MM.1S (cell line): ENCODE data around the gene RMND1.

ENCODE experiments used
- EZH2 ChIP-seq: fragments of 300-600 bp; sonication (generic); optimal IDR thresholded peaks from 2 replicates; pipeline ENCODE3; 2017; ENCODE audit warnings: low read depth, mild to moderate bottlenecking, antibody characterized with exemption, low read length, mixed read lengths
- TF ChIP-seq, protein P1 (sequence below): fragments of 300-600 bp; sonication (generic); IDR thresholded peaks from 2 replicates; pipeline ENCODE4 v1.5.1; 2016; ENCODE audit warnings: antibody characterized with exemption, low read length, mixed read lengths

DNA sequence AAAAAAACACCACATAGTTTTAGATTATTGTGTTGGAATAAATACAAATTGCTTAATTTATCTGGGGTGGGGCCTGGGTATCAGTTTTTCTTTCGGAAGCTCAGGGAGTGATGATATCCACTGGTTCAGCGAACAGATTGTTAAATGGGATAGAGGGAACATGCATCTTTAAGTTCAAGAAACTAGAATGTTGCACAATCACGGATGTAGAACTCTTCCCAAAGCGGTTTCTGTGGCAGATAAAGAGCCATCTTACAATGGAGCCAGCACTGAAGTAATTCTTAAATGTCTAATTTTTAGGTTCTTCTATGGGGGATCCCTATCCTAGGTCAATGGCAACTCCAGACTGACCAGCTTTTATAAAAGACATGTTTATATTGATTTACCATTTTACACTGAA lies 9.7 kb upstream of the RMND1 start:
- TF ChIP-seq, protein P1, sequence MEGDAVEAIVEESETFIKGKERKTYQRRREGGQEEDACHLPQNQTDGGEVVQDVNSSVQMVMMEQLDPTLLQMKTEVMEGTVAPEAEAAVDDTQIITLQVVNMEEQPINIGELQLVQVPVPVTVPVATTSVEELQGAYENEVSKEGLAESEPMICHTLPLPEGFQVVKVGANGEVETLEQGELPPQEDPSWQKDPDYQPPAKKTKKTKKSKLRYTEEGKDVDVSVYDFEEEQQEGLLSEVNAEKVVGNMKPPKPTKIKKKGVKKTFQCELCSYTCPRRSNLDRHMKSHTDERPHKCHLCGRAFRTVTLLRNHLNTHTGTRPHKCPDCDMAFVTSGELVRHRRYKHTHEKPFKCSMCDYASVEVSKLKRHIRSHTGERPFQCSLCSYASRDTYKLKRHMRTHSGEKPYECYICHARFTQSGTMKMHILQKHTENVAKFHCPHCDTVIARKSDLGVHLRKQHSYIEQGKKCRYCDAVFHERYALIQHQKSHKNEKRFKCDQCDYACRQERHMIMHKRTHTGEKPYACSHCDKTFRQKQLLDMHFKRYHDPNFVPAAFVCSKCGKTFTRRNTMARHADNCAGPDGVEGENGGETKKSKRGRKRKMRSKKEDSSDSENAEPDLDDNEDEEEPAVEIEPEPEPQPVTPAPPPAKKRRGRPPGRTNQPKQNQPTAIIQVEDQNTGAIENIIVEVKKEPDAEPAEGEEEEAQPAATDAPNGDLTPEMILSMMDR: no peak
- no peak for TF ChIP-seq EZH2
